ENCODE measurements around the gene MN1.

- TF ChIP-seq CTCF (IDR thresholded peaks at IDR 0.05): no peak
- no peak for TF ChIP-seq POLR2A (IDR thresholded peaks at IDR 0.05; ENCODE audit: low read length)
- TF ChIP-seq CHD2 (IDR thresholded peaks at IDR 0.05; ENCODE audit: low read length, partially characterized antibody): no peak
- no peak for TF ChIP-seq KDM5A (IDR thresholded peaks at IDR 0.05)
These were observed 10.2 kb downstream of the MN1 start for GRCh38 chr22:27791159-27791858.

Measured in A549 (cell line).